Measurements from ENCODE around the gene MATN1. TPM values are rescaled to one million over a fixed set of nuclear protein-coding genes. Genes with fewer than 3 reads are reported as not detected.

Gene MATN1
- total RNA-seq, 2 experiments from 2014 or later = not detected

GRCh38 chr1:30714536-30715090 is 8.8 kb downstream of the MATN1 start:
- Mint-ChIP-seq H3K9me3 (ENCODE audit: insufficient read depth) (peaks cover 5% of the 10 kb centered on the region), H3K4me1 (ENCODE audit: low read depth) (peaks cover 17% of the 10 kb centered on the region), H3K27me3 (ENCODE audit: low read depth) (peaks cover 6% of the 10 kb centered on the region), H3K36me3 (ENCODE audit: low read depth) (peaks cover 4% of the 10 kb centered on the region), H3K27ac (no peak overlapping the region), H3K4me3 (no peak overlapping the region)
- CTCF ChIA-PET = interaction anchor here (2.2 kb wide), 1 partner anchor 65 kb away, joined by 11 read pairs; no protein-coding TSS in a partner anchor
- ATAC-seq = no peak
- POLR2A ChIA-PET = no interaction called here
- DNase-seq = no peak

- ChIA-PET POLR2A (no interaction called here), CTCF (no interaction called here)
- Mint-ChIP-seq H3K27ac (no peak overlapping the region), H3K27me3 (ENCODE audit: low read depth) (peaks cover 8% of the 10 kb centered on the region), H3K36me3 (ENCODE audit: low read depth) (peaks cover 4% of the 10 kb centered on the region), H3K4me1 (ENCODE audit: low read depth) (peaks cover 13% of the 10 kb centered on the region), H3K9me3 (ENCODE audit: insufficient read depth) (peaks cover 5% of the 10 kb centered on the region), H3K4me3 (no peak overlapping the region)
- DNase-seq (no peak), ATAC-seq (no peak)
These were observed 9.4 kb downstream of the MATN1 start for GRCh38 chr1:30714025-30714424.

GRCh38 chr1:30713311-30713710 is 10.1 kb downstream of the MATN1 start:
- Mint-ChIP-seq H3K27me3 (ENCODE audit: low read depth) (peaks cover 8% of the 10 kb centered on the region), H3K4me3 (no peak overlapping the region), H3K36me3 (ENCODE audit: low read depth) (peaks cover 4% of the 10 kb centered on the region), H3K27ac (no peak overlapping the region), H3K4me1 (ENCODE audit: low read depth) (peaks cover 13% of the 10 kb centered on the region), H3K9me3 (ENCODE audit: insufficient read depth) (peaks cover 5% of the 10 kb centered on the region)
- ChIA-PET POLR2A (no interaction called here), CTCF (no interaction called here)
- no peak for ATAC-seq
- no peak for DNase-seq

GRCh38 chr1:30712583-30712982 is 10.8 kb downstream of the MATN1 start:
- no peak overlapping the region for H3K27ac Mint-ChIP-seq
- H3K9me3 Mint-ChIP-seq (ENCODE audit: insufficient read depth) = peaks cover 5% of the 10 kb centered on the region
- POLR2A ChIA-PET = no interaction called here
- H3K27me3 Mint-ChIP-seq (ENCODE audit: low read depth) = peaks cover 8% of the 10 kb centered on the region
- ATAC-seq (no peak), DNase-seq (no peak)
- no peak overlapping the region for H3K4me3 Mint-ChIP-seq
- CTCF ChIA-PET = no interaction called here
- peaks cover 10% of the 10 kb centered on the region for H3K4me1 Mint-ChIP-seq (ENCODE audit: low read depth)
- H3K36me3 Mint-ChIP-seq (ENCODE audit: low read depth) = peaks cover 4% of the 10 kb centered on the region

GRCh38 chr1:30710407-30710806 is 13.0 kb downstream of the MATN1 start:
- no peak overlapping the region for H3K4me3 Mint-ChIP-seq
- DNase-seq (no peak), ATAC-seq (no peak)
- peaks cover 2% of the 10 kb centered on the region for H3K4me1 Mint-ChIP-seq (ENCODE audit: low read depth)
- ChIA-PET POLR2A (no interaction called here), CTCF (no interaction called here)
- H3K27ac Mint-ChIP-seq = no peak overlapping the region
- peaks cover 12% of the 10 kb centered on the region for H3K27me3 Mint-ChIP-seq (ENCODE audit: low read depth)
- H3K9me3 Mint-ChIP-seq (ENCODE audit: insufficient read depth) = peaks cover 1% of the 10 kb centered on the region
- H3K36me3 Mint-ChIP-seq (ENCODE audit: low read depth) = peaks cover under 1% of the 10 kb centered on the region

- CTCF ChIA-PET = interaction anchor here (0.9 to 1.9 kb wide), 4 partner anchors 32 to 1472 kb away, joined by 3 to 7 read pairs (median 4); partner anchors contain the start of gene PTPRU
- no peaks in the 10 kb centered on the region for H3K4me1 Mint-ChIP-seq (ENCODE audit: low read depth)
- no peak for ATAC-seq
These were observed 15.0 kb downstream of the MATN1 start for GRCh38 chr1:30708361-30708728.

GRCh38 chr1:30707412-30708360 is 15.7 kb downstream of the MATN1 start:
- Mint-ChIP-seq H3K36me3 (ENCODE audit: low read depth) (no peaks in the 10 kb centered on the region), H3K9me3 (ENCODE audit: insufficient read depth) (no peaks in the 10 kb centered on the region), H3K4me3 (no peak overlapping the region), H3K27ac (no peak overlapping the region), H3K4me1 (ENCODE audit: low read depth) (no peaks in the 10 kb centered on the region), H3K27me3 (ENCODE audit: low read depth) (peaks cover 9% of the 10 kb centered on the region)
- POLR2A ChIA-PET = interaction anchor here (0.6 kb wide), 1 partner anchor 888 kb away, joined by 4 read pairs; no protein-coding TSS in a partner anchor
- ATAC-seq (peak; percentile 56), DNase-seq (peak; percentile 57)
- CTCF ChIA-PET = interaction anchor here (0.9 to 1.9 kb wide), 4 partner anchors 32 to 1471 kb away, joined by 3 to 7 read pairs (median 4); partner anchors contain the start of gene PTPRU

More at GRCh38 chr1:30708361-30708728, 15.0 kb downstream of the MATN1 start:
- H3K9me3 Mint-ChIP-seq (ENCODE audit: insufficient read depth) = no peaks in the 10 kb centered on the region
- peaks cover 12% of the 10 kb centered on the region for H3K27me3 Mint-ChIP-seq (ENCODE audit: low read depth)
- POLR2A ChIA-PET = interaction anchor here (0.6 to 1.4 kb wide), 2 partner anchors 12 to 889 kb away, joined by 3 to 4 read pairs; no protein-coding TSS in a partner anchor
- no peaks in the 10 kb centered on the region for H3K36me3 Mint-ChIP-seq (ENCODE audit: low read depth)
- no peak for DNase-seq
- no peak overlapping the region for H3K27ac Mint-ChIP-seq
- H3K4me3 Mint-ChIP-seq = no peak overlapping the region

GRCh38 chr1:30706528-30706927 is 16.9 kb downstream of the MATN1 start:
- ChIA-PET CTCF (no interaction called here), POLR2A (no interaction called here)
- Mint-ChIP-seq H3K4me3 (no peak overlapping the region), H3K27ac (no peak overlapping the region), H3K4me1 (ENCODE audit: low read depth) (no peaks in the 10 kb centered on the region), H3K9me3 (ENCODE audit: insufficient read depth) (no peaks in the 10 kb centered on the region), H3K27me3 (ENCODE audit: low read depth) (peaks cover 7% of the 10 kb centered on the region), H3K36me3 (ENCODE audit: low read depth) (no peaks in the 10 kb centered on the region)
- ATAC-seq (no peak), DNase-seq (no peak)

GRCh38 chr1:30705698-30706097 is 17.7 kb downstream of the MATN1 start:
- DNase-seq (no peak), ATAC-seq (no peak)
- Mint-ChIP-seq H3K27me3 (ENCODE audit: low read depth) (peaks cover 7% of the 10 kb centered on the region), H3K27ac (no peak overlapping the region), H3K4me1 (ENCODE audit: low read depth) (no peaks in the 10 kb centered on the region), H3K4me3 (no peak overlapping the region), H3K9me3 (ENCODE audit: insufficient read depth) (no peaks in the 10 kb centered on the region), H3K36me3 (ENCODE audit: low read depth) (no peaks in the 10 kb centered on the region)
- CTCF ChIA-PET = no interaction called here
- POLR2A ChIA-PET = no interaction called here

- no peak for ATAC-seq
- no peaks in the 10 kb centered on the region for H3K9me3 Mint-ChIP-seq (ENCODE audit: insufficient read depth)
- POLR2A ChIA-PET = no interaction called here
- DNase-seq = no peak
- peaks cover 7% of the 10 kb centered on the region for H3K27me3 Mint-ChIP-seq (ENCODE audit: low read depth)
- no peaks in the 10 kb centered on the region for H3K36me3 Mint-ChIP-seq (ENCODE audit: low read depth)
- no peak overlapping the region for H3K4me3 Mint-ChIP-seq
- CTCF ChIA-PET = no interaction called here
- no peak overlapping the region for H3K27ac Mint-ChIP-seq
- no peaks in the 10 kb centered on the region for H3K4me1 Mint-ChIP-seq (ENCODE audit: low read depth)
These were observed 18.4 kb downstream of the MATN1 start for GRCh38 chr1:30704765-30705509.

GRCh38 chr1:30704271-30704670 is 19.1 kb downstream of the MATN1 start:
- ChIA-PET POLR2A (no interaction called here), CTCF (no interaction called here)
- no peak overlapping the region for H3K4me3 Mint-ChIP-seq
- ATAC-seq = no peak
- H3K27me3 Mint-ChIP-seq (ENCODE audit: low read depth) = peaks cover 4% of the 10 kb centered on the region
- no peak for DNase-seq
- no peaks in the 10 kb centered on the region for H3K9me3 Mint-ChIP-seq (ENCODE audit: insufficient read depth)
- H3K36me3 Mint-ChIP-seq (ENCODE audit: low read depth) = no peaks in the 10 kb centered on the region
- H3K4me1 Mint-ChIP-seq (ENCODE audit: low read depth) = no peaks in the 10 kb centered on the region
- H3K27ac Mint-ChIP-seq = no peak overlapping the region

- no peak for DNase-seq
- no peaks in the 10 kb centered on the region for H3K4me1 Mint-ChIP-seq (ENCODE audit: low read depth)
- no peak for ATAC-seq
- POLR2A ChIA-PET = no interaction called here
- H3K4me3 Mint-ChIP-seq = no peak overlapping the region
- CTCF ChIA-PET = no interaction called here
- no peaks in the 10 kb centered on the region for H3K9me3 Mint-ChIP-seq (ENCODE audit: insufficient read depth)
- H3K27me3 Mint-ChIP-seq (ENCODE audit: low read depth) = peaks cover 4% of the 10 kb centered on the region
- no peak overlapping the region for H3K27ac Mint-ChIP-seq
- no peaks in the 10 kb centered on the region for H3K36me3 Mint-ChIP-seq (ENCODE audit: low read depth)
These were observed 20.6 kb downstream of the MATN1 start for GRCh38 chr1:30702823-30703222.

All from activated CD8-positive, alpha-beta T cell treated with anti-CD3 and anti-CD28 coated beads, Interleukin-2, amount 10 ng/mL, durations not matched to agents 7 days and 5 days (primary cell).